Measurements from ENCODE around the gene CAMSAP3.

- TF ChIP-seq CTCF (IDR thresholded peaks at IDR 0.05; ENCODE audit: low read depth, low read length): no peak
- TF ChIP-seq EZH2phosphoT487 (IDR thresholded peaks at IDR 0.05; ENCODE audit: low read depth): no peak
Observed at GRCh38 chr19:7617735-7618134, 22.1 kb downstream of the CAMSAP3 start.
